ENCODE data around the gene HOXB3.
A peak's percentile ranks its signal among the peaks of the same experiment; 100 is the strongest.

The HOXB3 gene

GRCh38 chr17:48630925-48631692, 41.1 kb upstream of the HOXB3 start:
- WGBS, 2 experiments (ENCODE audit: insufficient coverage in 2 of 2) = 10 to 24% methylated on average over 2 to 7 of the region's 15 CpGs
- Histone ChIP-seq H3K4me3 (ENCODE audit: extremely low read depth, insufficient read depth, low read length, poor library complexity, severe bottlenecking) (no peak overlapping the region), H3K9me3 (ENCODE audit: control insufficient read depth, low read length) (no peaks in the 10 kb centered on the region), H3K4me1 (ENCODE audit: control insufficient read depth, insufficient read depth, low read length, poor library complexity, severe bottlenecking) (peaks cover 9% of the 10 kb centered on the region), H3K36me3 (ENCODE audit: control insufficient read depth, insufficient read depth, low read length) (peaks cover 5% of the 10 kb centered on the region), H3K27ac (ENCODE audit: low read depth, low read length, severe bottlenecking) (no peak overlapping the region)

- Histone ChIP-seq H3K9me3 (ENCODE audit: control insufficient read depth, low read length) (no peaks in the 10 kb centered on the region), H3K36me3 (ENCODE audit: control insufficient read depth, insufficient read depth, low read length) (peaks cover 2% of the 10 kb centered on the region), H3K4me1 (ENCODE audit: control insufficient read depth, insufficient read depth, low read length, poor library complexity, severe bottlenecking) (peaks cover 5% of the 10 kb centered on the region), H3K27ac (ENCODE audit: low read depth, low read length, severe bottlenecking) (no peak overlapping the region), H3K4me3 (ENCODE audit: extremely low read depth, insufficient read depth, low read length, poor library complexity, severe bottlenecking) (no peak overlapping the region)
- 20 to 49% methylated on average over 2 to 9 of the region's 15 CpGs for WGBS, 2 experiments (ENCODE audit: insufficient coverage in 2 of 2)
Measured at GRCh38 chr17:48630009-48630924, 40.2 kb upstream of the HOXB3 start.

GRCh38 chr17:48629411-48629759, 39.3 kb upstream of the HOXB3 start:
- Histone ChIP-seq H3K4me1 (ENCODE audit: control insufficient read depth, insufficient read depth, low read length, poor library complexity, severe bottlenecking) (peaks cover 5% of the 10 kb centered on the region), H3K27ac (ENCODE audit: low read depth, low read length, severe bottlenecking) (no peak overlapping the region), H3K4me3 (ENCODE audit: extremely low read depth, insufficient read depth, low read length, poor library complexity, severe bottlenecking) (no peak overlapping the region), H3K9me3 (ENCODE audit: control insufficient read depth, low read length) (no peaks in the 10 kb centered on the region), H3K36me3 (ENCODE audit: control insufficient read depth, insufficient read depth, low read length) (no peaks in the 10 kb centered on the region)
- 4 to 8% methylated on average over 4 of the region's 5 CpGs for WGBS, 2 experiments (ENCODE audit: insufficient coverage in 2 of 2)

GRCh38 chr17:48628649-48629410, 38.8 kb upstream of the HOXB3 start:
- Histone ChIP-seq H3K4me3 (ENCODE audit: extremely low read depth, insufficient read depth, low read length, poor library complexity, severe bottlenecking) (no peak overlapping the region), H3K27ac (ENCODE audit: low read depth, low read length, severe bottlenecking) (no peak overlapping the region), H3K9me3 (ENCODE audit: control insufficient read depth, low read length) (no peaks in the 10 kb centered on the region), H3K4me1 (ENCODE audit: control insufficient read depth, insufficient read depth, low read length, poor library complexity, severe bottlenecking) (peaks cover 5% of the 10 kb centered on the region), H3K36me3 (ENCODE audit: control insufficient read depth, insufficient read depth, low read length) (no peaks in the 10 kb centered on the region)
- 23 to 28% methylated on average over 2 to 4 of the region's 5 CpGs for WGBS, 2 experiments (ENCODE audit: insufficient coverage in 2 of 2)

- Histone ChIP-seq H3K4me1 (ENCODE audit: control insufficient read depth, insufficient read depth, low read length, poor library complexity, severe bottlenecking) (peaks cover 5% of the 10 kb centered on the region), H3K27ac (ENCODE audit: low read depth, low read length, severe bottlenecking) (peak overlapping the region; percentile 16), H3K9me3 (ENCODE audit: control insufficient read depth, low read length) (no peaks in the 10 kb centered on the region), H3K36me3 (ENCODE audit: control insufficient read depth, insufficient read depth, low read length) (no peaks in the 10 kb centered on the region), H3K4me3 (ENCODE audit: extremely low read depth, insufficient read depth, low read length, poor library complexity, severe bottlenecking) (no peak overlapping the region)
- WGBS, 2 experiments (ENCODE audit: insufficient coverage in 2 of 2) = 13 to 15% methylated on average over 23 to 24 of the region's 27 CpGs
Measured at GRCh38 chr17:48627623-48628521, 37.8 kb upstream of the HOXB3 start.

GRCh38 chr17:48627118-48627597, 37.1 kb upstream of the HOXB3 start:
- Histone ChIP-seq H3K4me1 (ENCODE audit: control insufficient read depth, insufficient read depth, low read length, poor library complexity, severe bottlenecking) (peaks cover 5% of the 10 kb centered on the region), H3K9me3 (ENCODE audit: control insufficient read depth, low read length) (no peaks in the 10 kb centered on the region), H3K36me3 (ENCODE audit: control insufficient read depth, insufficient read depth, low read length) (no peaks in the 10 kb centered on the region), H3K4me3 (ENCODE audit: extremely low read depth, insufficient read depth, low read length, poor library complexity, severe bottlenecking) (peak overlapping the region; percentile 22), H3K27ac (ENCODE audit: low read depth, low read length, severe bottlenecking) (peak overlapping the region; percentile 51)
- WGBS, 2 experiments (ENCODE audit: insufficient coverage in 2 of 2) = 9 to 11% methylated on average over 3 to 4 of the region's 5 CpGs

- 0 to 1% methylated on average over 13 to 31 of the region's 50 CpGs for WGBS, 2 experiments (ENCODE audit: insufficient coverage in 2 of 2)
- peak within 1 kb of the TSS; percentile 64 for H3K27ac ChIP-seq (ENCODE audit: low read depth, low read length, severe bottlenecking)
- no peaks in the 10 kb centered on the region for H3K36me3 ChIP-seq (ENCODE audit: control insufficient read depth, insufficient read depth, low read length)
- H3K4me3 ChIP-seq (ENCODE audit: extremely low read depth, insufficient read depth, low read length, poor library complexity, severe bottlenecking) = peak within 1 kb of the TSS; percentile 34
- H3K9me3 ChIP-seq (ENCODE audit: control insufficient read depth, low read length) = no peaks in the 10 kb centered on the region
- peaks cover 5% of the 10 kb centered on the region for H3K4me1 ChIP-seq (ENCODE audit: control insufficient read depth, insufficient read depth, low read length, poor library complexity, severe bottlenecking)
Measured at GRCh38 chr17:48626245-48627117, 36.4 kb upstream of the HOXB3 start, which contains the start of gene HOXB9. Gene HOXB9, minus strand, starts transcription at chr17:48626358. Its CDS starts 89 bp downstream, at chr17:48626269.

GRCh38 chr17:48625495-48626244, 35.6 kb upstream of the HOXB3 start:
- peak overlapping the region; percentile 64 for H3K27ac ChIP-seq (ENCODE audit: low read depth, low read length, severe bottlenecking)
- 0% methylated on average over 55 to 65 of the region's 69 CpGs for WGBS, 2 experiments (ENCODE audit: insufficient coverage in 2 of 2)
- H3K9me3 ChIP-seq (ENCODE audit: control insufficient read depth, low read length) = no peaks in the 10 kb centered on the region
- H3K4me3 ChIP-seq (ENCODE audit: extremely low read depth, insufficient read depth, low read length, poor library complexity, severe bottlenecking) = peak overlapping the region; percentile 34
- H3K36me3 ChIP-seq (ENCODE audit: control insufficient read depth, insufficient read depth, low read length) = no peaks in the 10 kb centered on the region
- H3K4me1 ChIP-seq (ENCODE audit: control insufficient read depth, insufficient read depth, low read length, poor library complexity, severe bottlenecking) = peaks cover 5% of the 10 kb centered on the region

All from mesodermal cell (in vitro differentiated cells).